Peyer's patch (tissue), 4 donors: ENCODE results near the gene GRID2. TPM values are rescaled to one million over a fixed set of nuclear protein-coding genes. Genes with fewer than 3 reads are reported as not detected.

Experiments
- DNase-seq, 3 donors: peaks; one replicate each; pipeline ENCODE4 v3.0.0-alpha.2; 2017 to 2019
- H3K27ac ChIP-seq, 4 donors: fragments of 200-600 bp; sonication (generic); one replicate each; pipeline ENCODE4 v1.5.1; 2016 to 2019
- H3K27me3 ChIP-seq, 2 donors: fragments of 200-600 bp; sonication (generic); one replicate each; pipeline ENCODE4 v1.5.1; 2019
- H3K36me3 ChIP-seq, 3 donors: fragments of 200-600 bp; sonication (generic); one replicate each; pipeline ENCODE4 v1.5.1; 2016 to 2019
- H3K4me1 ChIP-seq, 4 donors: fragments of 200-600 bp; sonication (generic); one replicate each; pipeline ENCODE4 v1.5.1; 2016 to 2019
- H3K4me3 ChIP-seq, 4 donors: fragments of 200-600 bp; sonication (generic); 1 replicate in 3 of 4; 2 replicates in 1 of 4; pipeline ENCODE4 v1.5.1; 2016 to 2019; ENCODE audit warnings: mild to moderate bottlenecking in 1 of 4
- H3K9me3 ChIP-seq, 4 donors: fragments of 200-600 bp; sonication (generic); one replicate each; pipeline ENCODE4 v1.5.1; 2016 to 2019; ENCODE audit warnings: mild to moderate bottlenecking in 1 of 4
- CTCF ChIP-seq, 6 experiments: fragments of 450-650 bp in 4 of 6; fragments of 200-600 bp in 2 of 6; sonication (generic) in 1 of 6; IDR thresholded peaks; one replicate each; pipeline ENCODE4 v1.5.1; 2017 to 2019; ENCODE audit warnings: antibody characterized with exemption in 6 of 6, mild to moderate bottlenecking in 3 of 6, moderate library complexity in 1 of 6
- POLR2A ChIP-seq, 2 donors: fragments of 450-650 bp; IDR thresholded peaks; one replicate each; pipeline ENCODE4 v1.5.1; 2017; ENCODE audit warnings: antibody characterized with exemption in 2 of 2, mild to moderate bottlenecking in 2 of 2, moderate library complexity in 2 of 2
- total RNA-seq, 4 donors: library from RNA; depleted of rRNA; stranded (reverse); fragments of >200 nt; gene quantifications; one replicate each; pipeline ENCODE4 v1.1.0, GENCODE V29; 2016

The GRID2 gene
- total RNA-seq, 4 donors from 2014 or later: 0.54 TPM; not detected in 3

- Histone ChIP-seq H3K9me3 (no peaks in the 10 kb centered on the region), H3K4me1 (no peaks in the 10 kb centered on the region), H3K36me3 (no peaks in the 10 kb centered on the region), H3K27me3 (no peaks in the 10 kb centered on the region), H3K4me3 (no peak overlapping the region), H3K27ac (no peak overlapping the region)
- TF ChIP-seq CTCF (IDR thresholded peaks at IDR 0.05): no peak
- no peak for TF ChIP-seq POLR2A (IDR thresholded peaks at IDR 0.05)
- no peak for DNase-seq
These were observed 758.1 kb downstream of the GRID2 start for GRCh38 chr4:93061826-93062225.

GRCh38 chr4:93063325-93063724 is 759.6 kb downstream of the GRID2 start:
- TF ChIP-seq CTCF (IDR thresholded peaks at IDR 0.05) (no peak), POLR2A (IDR thresholded peaks at IDR 0.05) (no peak)
- H3K4me1 ChIP-seq: no peaks in the 10 kb centered on the region
- no peaks in the 10 kb centered on the region for H3K36me3 ChIP-seq
- DNase-seq: no peak
- H3K27ac ChIP-seq: no peak overlapping the region
- H3K4me3 ChIP-seq: no peak overlapping the region
- H3K27me3 ChIP-seq: no peaks in the 10 kb centered on the region
- H3K9me3 ChIP-seq: no peaks in the 10 kb centered on the region

- Histone ChIP-seq H3K9me3 (no peaks in the 10 kb centered on the region), H3K4me1 (no peaks in the 10 kb centered on the region), H3K36me3 (no peaks in the 10 kb centered on the region), H3K4me3 (no peak overlapping the region), H3K27ac (no peak overlapping the region), H3K27me3 (no peaks in the 10 kb centered on the region)
- no peak for DNase-seq
- no peak for TF ChIP-seq CTCF (IDR thresholded peaks at IDR 0.05)
- TF ChIP-seq POLR2A (IDR thresholded peaks at IDR 0.05): no peak
These were observed 762.0 kb downstream of the GRID2 start for GRCh38 chr4:93065790-93066189.

- Histone ChIP-seq H3K36me3 (no peaks in the 10 kb centered on the region), H3K9me3 (no peaks in the 10 kb centered on the region), H3K4me1 (no peaks in the 10 kb centered on the region), H3K27ac (no peak overlapping the region), H3K4me3 (no peak overlapping the region), H3K27me3 (no peaks in the 10 kb centered on the region)
- TF ChIP-seq CTCF (IDR thresholded peaks at IDR 0.05) (no peak), POLR2A (IDR thresholded peaks at IDR 0.05) (no peak)
- no peak for DNase-seq
These were observed 763.0 kb downstream of the GRID2 start for GRCh38 chr4:93066749-93067148.

GRCh38 chr4:93072292-93072691 is 768.5 kb downstream of the GRID2 start:
- TF ChIP-seq CTCF (IDR thresholded peaks at IDR 0.05): no peak

GRCh38 chr4:93080316-93080715 is 776.5 kb downstream of the GRID2 start:
- no peak overlapping the region for H3K4me3 ChIP-seq
- no peaks in the 10 kb centered on the region for H3K27me3 ChIP-seq
- no peak for DNase-seq
- H3K4me1 ChIP-seq: no peaks in the 10 kb centered on the region
- TF ChIP-seq CTCF (IDR thresholded peaks at IDR 0.05) (no peak), POLR2A (IDR thresholded peaks at IDR 0.05) (no peak)
- no peaks in the 10 kb centered on the region for H3K36me3 ChIP-seq
- H3K9me3 ChIP-seq: no peaks in the 10 kb centered on the region
- no peak overlapping the region for H3K27ac ChIP-seq

More at GRCh38 chr4:93072292-93072691, 768.5 kb downstream of the GRID2 start:
- H3K9me3 ChIP-seq: no peaks in the 10 kb centered on the region
- H3K27ac ChIP-seq: no peak overlapping the region
- H3K27me3 ChIP-seq: no peaks in the 10 kb centered on the region
- H3K4me3 ChIP-seq: no peak overlapping the region
- no peaks in the 10 kb centered on the region for H3K4me1 ChIP-seq
- DNase-seq: no peak
- H3K36me3 ChIP-seq: no peaks in the 10 kb centered on the region
